AG10803 (cell line): ENCODE measurements around the gene CFDP1.

Source experiments
- DNase-seq: peaks from one replicate; pipeline ENCODE4 v3.0.0; 2010; ENCODE audit warnings: low read depth
- H3K4me3 ChIP-seq: 2 replicates; pipeline ENCODE4 v1.5.1; 2011; ENCODE audit warnings: mild to moderate bottlenecking, low read length, control low read depth
- CTCF ChIP-seq: conservative IDR thresholded peaks from 2 replicates; pipeline ENCODE4 v1.5.1; 2011; ENCODE audit warnings: mild to moderate bottlenecking, low read length, control low read depth, inconsistent platforms

Gene CFDP1

GRCh38 chr16:75267631-75268264, 165.6 kb downstream of the CFDP1 start:
- no peak overlapping the region for H3K4me3 ChIP-seq
- no peak for TF ChIP-seq CTCF
- DNase-seq, result no peak

GRCh38 chr16:75266738-75267630, 166.3 kb downstream of the CFDP1 start:
- no peak for TF ChIP-seq CTCF
- DNase-seq, result no peak
- H3K4me3 ChIP-seq, result peak overlapping the region; percentile 91

- TF ChIP-seq CTCF, result no peak
- peak; percentile 47 for DNase-seq
- H3K4me3 ChIP-seq, result peak overlapping the region; percentile 91
These were observed 167.2 kb downstream of the CFDP1 start for GRCh38 chr16:75265911-75266701.

- peak overlapping the region; percentile 91 for H3K4me3 ChIP-seq
- DNase-seq, result no peak
- TF ChIP-seq CTCF, result no peak
These were observed 168.0 kb downstream of the CFDP1 start for GRCh38 chr16:75264999-75265910.

GRCh38 chr16:75264457-75264998, 168.8 kb downstream of the CFDP1 start:
- DNase-seq, result peak; percentile 33
- TF ChIP-seq CTCF, result no peak
- H3K4me3 ChIP-seq, result peak overlapping the region; percentile 91

- DNase-seq, result no peak
- no peak for TF ChIP-seq CTCF
- H3K4me3 ChIP-seq, result peak overlapping the region; percentile 91
These were observed 169.3 kb downstream of the CFDP1 start for GRCh38 chr16:75263963-75264445.
